ENCODE results near the gene ACADL.

ACADL gene

DNA sequence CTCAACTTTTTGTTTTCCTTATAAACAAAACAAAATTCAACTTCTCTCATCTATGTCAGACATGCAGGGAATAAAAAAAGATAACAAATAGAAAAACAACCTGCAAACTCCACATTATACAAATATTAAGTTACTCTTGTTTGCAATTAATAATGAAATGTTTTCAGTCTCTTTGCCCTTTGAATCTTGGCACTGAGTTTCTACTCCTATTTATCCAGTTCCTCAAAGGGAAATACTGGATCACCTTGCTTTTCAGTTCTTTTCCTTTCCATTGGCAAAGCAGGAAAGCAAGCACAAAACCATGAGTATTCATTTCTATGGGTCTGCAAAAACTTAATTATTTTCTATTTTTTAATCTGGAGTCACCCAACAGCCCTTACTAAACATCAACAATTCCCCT is 77.6 kb downstream of the ACADL start:
- no peak for DNase-seq (ENCODE audit: low read depth)
- TF ChIP-seq, protein P1, sequence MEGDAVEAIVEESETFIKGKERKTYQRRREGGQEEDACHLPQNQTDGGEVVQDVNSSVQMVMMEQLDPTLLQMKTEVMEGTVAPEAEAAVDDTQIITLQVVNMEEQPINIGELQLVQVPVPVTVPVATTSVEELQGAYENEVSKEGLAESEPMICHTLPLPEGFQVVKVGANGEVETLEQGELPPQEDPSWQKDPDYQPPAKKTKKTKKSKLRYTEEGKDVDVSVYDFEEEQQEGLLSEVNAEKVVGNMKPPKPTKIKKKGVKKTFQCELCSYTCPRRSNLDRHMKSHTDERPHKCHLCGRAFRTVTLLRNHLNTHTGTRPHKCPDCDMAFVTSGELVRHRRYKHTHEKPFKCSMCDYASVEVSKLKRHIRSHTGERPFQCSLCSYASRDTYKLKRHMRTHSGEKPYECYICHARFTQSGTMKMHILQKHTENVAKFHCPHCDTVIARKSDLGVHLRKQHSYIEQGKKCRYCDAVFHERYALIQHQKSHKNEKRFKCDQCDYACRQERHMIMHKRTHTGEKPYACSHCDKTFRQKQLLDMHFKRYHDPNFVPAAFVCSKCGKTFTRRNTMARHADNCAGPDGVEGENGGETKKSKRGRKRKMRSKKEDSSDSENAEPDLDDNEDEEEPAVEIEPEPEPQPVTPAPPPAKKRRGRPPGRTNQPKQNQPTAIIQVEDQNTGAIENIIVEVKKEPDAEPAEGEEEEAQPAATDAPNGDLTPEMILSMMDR (conservative IDR thresholded peaks at IDR 0.05; ENCODE audit: low read depth, low read length), result no peak

More for the DNA sequence above, 77.6 kb downstream of the ACADL start:
- no peak overlapping the region for H3K4me3 ChIP-seq (ENCODE audit: low read depth, low read length)
